SK-N-DZ (cell line): ENCODE results near the gene NSMF.
"Not testable (repeated sequence)": the region's sequence is repeated elsewhere in the genome, so short reads cannot be mapped to it uniquely, and the experiment has no call there.

Experiments used
- DNase-seq: peaks from one replicate; pipeline ENCODE4 v3.0.0-alpha.2; 2015; ENCODE audit warnings: low spot score

Gene NSMF

DNA sequence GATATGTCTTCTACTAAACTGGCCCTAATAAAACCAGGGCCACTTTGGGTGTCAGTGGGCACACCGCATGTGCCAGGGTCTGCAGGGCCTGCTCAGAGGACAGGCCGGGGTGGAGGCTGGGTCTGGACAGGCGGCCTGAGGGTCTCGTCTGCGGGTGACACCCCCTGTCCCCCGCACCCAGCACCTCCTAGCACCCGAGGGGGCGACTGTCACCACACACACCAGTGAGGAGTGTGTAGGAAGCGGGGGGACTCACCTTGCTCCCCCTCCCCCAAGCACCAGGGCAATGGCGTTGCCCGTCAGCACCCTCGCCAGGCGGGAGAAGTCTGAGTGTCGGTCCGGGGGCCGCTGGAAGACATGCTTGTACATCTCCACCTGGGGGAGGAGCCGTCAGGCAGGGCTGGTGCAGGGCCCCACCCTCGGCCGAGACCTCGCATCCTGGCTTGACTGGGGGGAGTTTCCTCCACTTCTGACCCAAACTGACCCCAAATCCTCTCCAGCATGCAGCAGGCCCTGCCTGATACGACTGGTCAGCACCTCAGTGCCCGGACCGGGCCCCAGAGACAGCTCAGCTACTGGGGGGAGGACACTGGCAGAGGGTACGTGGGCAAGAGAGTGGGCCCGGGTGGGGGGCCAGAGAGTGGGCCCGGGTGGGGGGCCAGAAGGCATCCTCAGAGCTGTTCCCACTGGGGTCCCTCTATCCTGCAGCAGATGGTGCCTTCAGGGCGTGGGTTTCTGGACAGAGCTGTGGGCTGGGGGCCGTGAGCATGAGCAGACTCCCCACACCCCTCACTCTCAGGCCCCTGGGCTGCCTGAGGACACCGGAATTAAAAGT is 18.9 kb upstream of the NSMF start:
- no peak for DNase-seq

DNA sequence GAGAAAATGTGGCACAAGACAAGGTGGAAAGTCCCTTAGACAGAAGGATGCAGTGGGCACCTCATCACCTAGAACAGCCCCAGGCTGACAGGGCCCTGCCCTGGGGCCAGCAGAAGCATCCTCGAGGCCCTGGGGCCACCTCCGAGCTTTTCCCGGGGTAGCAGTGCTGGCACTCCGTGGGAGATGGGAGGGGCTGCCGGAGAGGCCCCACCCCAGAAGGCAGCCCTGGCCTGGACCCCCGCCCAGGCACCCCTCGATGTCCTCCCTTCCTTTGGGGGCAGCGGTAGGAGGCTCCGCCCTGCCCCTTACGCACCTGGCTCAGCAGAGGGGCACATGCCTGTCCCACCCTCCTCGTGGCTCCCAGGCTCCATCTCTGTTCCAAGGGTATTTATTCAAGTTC is 17.7 kb upstream of the NSMF start:
- DNase-seq = no peak

DNA sequence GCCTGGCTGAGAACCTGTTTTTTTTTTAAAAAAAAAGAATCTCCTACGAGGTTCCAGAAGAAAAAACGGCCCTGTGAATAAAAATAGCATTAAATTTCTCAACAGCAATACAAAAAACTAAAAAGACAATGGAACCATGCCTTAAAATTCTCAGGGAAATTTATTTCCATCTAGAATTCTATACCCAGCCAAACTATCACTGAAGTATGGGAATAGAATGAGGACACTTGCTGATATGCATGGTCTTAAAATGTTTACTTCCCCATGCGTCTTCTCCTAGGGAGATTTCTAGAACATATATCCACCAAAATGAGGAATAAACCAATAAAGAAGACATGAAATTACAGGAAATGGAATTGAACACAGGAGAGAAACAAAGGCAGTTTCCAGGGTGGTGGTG is 16.5 kb upstream of the NSMF start:
- no peak for DNase-seq

DNA sequence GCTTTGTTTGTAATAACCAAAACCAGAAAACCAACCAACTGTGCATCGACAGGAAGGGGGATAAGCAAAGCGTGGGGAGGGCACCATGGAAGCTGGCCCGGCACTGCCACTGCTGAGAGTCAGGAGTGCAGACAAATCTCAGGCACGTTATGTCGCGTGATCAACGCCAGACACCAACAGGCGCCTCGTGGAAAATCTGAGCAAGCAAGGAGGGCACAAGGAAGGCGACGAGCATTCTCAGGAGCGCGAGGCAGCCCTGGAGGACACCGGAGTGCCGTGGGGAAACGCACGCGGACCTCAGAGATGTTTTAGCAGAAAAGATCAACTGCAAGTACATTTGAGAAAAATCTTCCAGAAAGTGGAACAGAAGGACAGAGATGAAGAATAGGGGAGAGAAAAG is 15.1 kb upstream of the NSMF start:
- no peak for DNase-seq

DNA sequence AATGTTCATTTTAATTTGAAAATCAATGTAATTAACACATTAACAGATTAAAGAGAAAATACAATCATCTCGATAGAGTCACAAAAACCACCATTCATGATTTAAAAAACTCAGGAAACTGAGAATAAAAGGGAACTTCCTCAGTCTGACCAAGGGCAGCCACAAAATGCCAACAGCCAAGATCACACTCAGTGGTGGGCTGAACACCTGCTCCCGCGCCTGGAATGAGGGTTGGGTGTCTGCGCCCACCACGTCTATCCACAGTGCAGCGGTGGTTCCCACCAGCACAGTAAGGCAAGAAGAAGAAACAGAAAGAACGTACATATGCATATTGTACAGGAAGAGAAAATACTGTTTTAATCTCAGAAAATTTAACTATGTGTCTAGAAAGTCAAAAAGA is 11.7 kb upstream of the NSMF start:
- no peak for DNase-seq

DNA sequence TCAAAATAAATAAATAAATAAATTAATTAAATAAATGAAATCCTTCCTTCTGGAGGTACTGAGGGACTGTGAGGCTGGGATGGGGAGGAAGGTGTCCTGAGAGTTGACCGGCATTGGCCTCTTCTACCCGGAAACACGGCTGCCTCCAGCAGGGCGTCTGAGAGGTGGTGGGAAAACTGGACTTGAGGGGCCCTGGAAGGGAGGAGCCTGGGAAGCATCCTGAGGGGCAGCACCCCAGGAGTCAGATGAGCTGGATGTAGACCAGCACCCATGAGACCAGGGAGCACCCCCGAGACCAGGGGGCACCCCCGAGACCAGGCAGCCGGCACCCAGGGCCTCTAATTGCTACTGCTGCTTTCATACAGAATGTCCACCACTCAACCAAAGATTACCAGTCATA is 8.8 kb upstream of the NSMF start:
- no peak for DNase-seq

DNA sequence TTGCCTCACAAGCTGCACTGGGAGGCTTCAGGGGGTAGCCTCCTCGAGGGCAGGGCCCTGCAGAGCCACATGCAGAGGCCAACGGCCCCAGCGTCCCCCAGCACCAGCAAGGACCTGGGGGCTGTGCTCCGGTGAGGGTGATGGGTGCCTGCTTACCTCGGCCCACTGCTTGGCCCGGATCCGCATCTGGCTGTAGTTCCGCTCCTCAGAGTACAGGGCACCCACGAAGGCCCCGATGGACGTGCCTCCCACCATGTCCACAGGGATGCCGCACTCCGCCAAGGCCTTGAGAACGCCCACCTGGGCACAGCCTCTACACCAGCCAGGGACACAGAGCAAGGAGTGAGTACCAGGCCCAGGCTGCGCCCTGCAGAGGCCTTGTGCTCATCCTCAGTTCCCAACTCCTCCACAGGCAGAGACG is 8.0 kb upstream of the NSMF start:
- DNase-seq = no peak

DNA sequence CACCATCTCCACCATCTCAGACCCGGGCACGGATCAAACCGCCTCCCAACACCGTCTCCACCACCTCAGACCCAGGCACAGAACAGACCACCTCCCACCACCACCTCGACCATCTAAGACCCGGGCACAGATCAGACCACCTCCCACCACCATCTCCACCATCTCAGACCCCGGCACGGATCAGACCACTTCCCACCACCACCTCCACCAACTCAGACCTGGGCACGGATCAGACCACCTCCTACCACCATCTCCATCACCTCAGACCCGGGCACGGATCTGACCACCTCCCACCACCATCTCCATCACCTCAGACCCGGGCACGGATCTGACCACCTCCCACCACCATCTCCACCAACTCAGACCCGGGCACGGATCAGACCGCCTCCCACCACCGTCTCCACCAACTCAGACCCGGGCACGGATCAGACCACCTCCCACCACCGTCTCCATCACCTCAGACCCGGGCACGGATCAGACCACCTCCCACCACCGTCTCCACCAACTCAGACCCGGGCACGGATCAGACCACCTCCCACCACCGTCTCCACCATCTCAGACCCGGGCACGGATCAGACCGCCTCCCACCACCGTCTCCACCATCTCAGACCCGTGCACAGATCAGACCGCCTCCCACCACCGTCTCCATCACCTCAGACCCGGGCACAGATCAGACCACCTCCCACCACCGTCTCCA is 7.4 kb upstream of the NSMF start:
- DNase-seq = not testable (repeated sequence)

DNA sequence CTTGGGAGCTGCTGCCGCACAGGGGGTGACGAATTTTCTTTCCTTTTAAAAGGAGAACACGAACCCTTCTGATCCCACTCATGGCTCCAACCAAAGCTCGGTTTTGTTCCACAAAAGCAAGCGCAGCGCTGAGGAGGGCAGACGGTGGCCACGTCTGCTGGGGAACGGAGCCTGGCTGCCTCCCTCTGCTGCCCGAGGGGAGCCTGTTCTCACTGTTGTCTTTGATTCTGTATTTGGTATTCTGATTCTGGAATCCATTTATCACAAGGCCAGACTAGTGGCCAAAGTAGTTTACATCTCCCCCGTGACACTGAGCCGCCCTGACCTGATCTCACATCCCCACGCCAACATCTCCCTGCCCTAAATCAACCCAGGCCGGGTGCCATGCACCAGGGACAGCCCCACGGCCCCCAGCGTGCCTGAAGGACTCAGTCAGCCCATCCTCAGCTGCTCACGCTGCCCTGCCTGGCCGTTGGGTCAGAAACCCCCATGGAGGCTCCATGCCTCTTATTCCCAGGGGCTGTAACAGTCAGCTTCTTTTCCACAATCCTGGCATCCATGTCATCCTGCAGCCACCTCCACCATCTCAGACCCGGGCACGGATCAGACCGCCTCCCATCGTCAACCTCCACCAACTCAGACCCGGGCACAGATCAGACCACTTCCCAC is 6.7 kb upstream of the NSMF start:
- DNase-seq = no peak

DNA sequence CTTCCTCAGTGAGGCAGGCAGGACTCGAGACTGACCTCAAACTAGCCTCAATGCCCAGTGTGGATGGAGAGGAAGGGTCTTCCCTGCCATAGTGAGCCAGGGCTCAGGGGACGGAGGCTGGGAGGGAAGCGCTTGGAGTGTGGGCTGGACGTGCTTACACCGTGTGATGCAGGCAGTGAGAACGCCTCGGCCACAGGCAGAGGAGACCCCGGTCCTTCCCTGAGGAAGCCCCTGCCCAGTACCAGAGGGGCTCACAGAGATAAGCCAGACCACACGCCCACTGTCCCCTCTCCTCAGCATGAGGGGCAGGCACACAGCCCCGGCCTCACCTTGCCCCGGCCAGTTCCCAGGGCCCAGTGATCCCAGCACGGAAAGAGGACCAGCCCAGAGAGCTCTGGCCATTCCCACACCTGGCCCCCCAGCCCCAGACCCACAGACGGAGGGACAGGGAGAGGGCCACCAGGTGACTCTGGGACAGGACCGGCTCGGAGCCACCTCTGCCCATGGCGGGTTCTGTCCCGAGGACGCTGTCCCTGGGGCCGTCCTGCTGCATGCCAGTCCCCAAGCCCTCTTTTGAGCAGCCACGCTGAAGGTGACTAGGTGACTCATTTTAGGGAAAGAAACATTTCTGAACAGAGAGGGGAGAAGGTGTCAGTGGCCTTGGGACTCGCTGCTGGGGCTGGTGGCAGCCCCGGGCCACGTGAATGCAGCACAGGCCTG is 6.0 kb upstream of the NSMF start:
- DNase-seq = no peak

DNA sequence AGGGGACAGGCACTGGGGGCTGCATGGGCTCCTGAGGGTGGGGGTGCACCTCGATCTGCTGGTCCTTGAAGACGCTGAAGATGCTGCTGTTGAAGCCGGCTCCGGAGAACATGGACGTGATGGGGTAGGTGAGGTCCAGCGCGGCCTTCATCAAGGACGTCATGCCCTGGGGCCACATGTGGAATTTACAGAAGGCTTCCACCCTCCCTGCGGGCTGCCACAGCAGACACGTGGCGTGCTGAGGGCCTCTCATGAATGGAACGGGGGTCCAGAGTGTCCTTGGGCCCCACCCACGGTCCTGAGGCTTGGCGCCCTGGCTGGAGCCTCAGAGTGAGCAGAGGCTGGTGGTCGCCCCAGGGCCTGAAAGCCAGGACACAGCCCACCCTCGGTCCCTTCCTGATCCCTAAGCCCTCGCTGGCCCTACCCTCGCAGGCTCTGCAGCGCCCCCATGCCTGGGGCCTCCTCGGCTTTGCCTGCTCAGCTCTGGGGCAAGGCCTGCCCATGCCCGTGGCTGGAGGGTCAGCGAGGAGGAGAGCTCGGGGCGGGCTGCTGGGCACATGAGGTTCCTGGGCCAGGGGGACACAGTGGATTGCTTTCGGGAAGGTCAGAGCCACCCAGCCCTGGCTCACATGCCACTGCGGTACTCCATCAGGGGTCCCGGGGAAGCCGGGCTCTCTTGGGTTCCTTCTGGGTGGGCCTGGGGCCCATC is 5.3 kb upstream of the NSMF start:
- DNase-seq = no peak

DNA sequence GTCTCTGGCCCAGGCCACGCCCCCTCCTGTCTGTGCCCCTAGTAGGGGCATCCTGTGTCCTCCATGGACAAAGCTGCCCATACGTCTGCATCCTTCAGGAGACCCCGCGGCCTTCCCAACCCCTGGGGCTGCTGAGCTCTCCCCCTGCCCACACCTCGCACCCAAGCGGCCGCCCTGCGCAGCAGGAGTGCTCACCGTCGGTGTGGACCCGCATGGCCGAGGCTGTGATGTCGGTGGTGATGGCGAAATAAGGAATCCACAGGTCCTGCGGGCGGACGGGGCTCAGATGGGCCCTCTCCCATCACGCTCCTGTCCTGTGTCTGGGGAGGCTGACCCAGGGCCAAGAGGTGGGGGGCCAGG is 4.8 kb upstream of the NSMF start:
- DNase-seq = no peak

DNA sequence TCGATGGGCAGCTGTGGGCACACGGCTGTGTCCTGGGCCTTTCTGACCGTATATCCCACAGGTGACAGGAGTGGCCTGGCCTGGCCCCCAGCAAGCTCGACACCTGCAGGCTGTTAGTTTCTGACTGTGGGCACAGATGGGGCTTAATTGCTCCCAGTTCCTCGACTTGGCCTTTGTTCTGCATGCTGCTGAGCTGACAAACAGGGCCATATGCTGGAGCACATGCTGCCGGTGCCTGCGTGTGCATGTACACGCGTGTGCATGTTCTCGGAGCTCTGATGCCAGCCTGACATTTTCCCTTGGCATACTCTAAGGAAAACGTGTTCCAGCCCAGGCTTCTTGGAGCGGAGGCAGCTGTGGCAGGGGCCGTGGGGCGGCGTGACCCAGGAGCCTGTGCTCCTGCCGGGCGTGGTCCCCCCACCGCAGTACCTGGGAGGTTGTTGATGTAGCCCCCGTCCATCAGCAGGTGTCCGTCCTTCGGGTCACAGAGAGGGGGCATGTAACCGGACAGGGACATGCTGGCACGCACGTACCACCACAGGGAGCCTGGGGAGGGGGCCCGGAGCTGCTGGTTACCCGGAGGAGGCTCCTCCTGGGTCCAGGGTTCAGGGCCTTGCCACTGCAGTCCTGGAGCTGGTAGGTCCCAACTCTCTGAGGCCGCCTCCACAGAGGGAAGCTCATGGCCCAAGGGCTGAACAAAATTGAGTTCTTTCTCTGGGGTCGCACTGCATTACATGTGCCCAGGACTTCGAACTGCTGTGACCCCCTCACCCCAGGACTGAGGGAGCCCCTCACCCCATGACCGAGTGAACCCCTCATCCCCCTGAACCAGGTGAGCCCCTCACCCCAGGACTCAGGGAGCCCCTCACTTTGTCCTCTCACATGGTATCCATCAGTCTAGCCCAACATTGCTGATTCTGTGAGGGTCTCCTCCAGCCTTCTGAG is 4.1 kb upstream of the NSMF start:
- DNase-seq = no peak

DNA sequence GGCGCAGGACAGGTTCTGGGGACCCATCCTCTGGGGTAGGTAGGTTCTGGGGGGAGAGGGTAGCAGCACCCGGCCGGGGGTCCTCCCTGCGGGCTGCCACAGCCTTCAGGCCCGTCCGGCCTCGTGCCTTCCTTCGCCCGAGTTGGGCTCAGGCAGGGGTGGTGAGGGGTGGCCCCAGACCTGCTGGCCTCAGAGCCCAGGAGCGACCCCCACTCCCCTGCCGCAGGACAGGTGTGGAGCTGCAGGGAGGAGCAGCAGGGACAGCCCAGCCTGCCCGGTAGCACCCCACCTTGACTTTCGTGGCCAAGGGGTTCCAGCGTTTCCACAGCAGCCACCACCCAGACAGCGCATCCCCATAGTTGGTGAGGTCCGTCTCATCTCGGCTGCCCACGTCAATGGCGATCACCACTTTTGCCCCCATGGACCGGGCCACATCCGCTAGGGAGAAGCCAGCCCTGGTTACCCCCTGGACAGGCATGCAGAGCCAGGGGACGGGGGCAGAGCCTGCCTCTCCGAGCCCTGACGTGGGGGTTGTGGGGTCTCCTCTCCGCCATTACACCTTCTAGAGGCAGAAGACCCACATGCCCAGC is 3.4 kb upstream of the NSMF start:
- no peak for DNase-seq

DNA sequence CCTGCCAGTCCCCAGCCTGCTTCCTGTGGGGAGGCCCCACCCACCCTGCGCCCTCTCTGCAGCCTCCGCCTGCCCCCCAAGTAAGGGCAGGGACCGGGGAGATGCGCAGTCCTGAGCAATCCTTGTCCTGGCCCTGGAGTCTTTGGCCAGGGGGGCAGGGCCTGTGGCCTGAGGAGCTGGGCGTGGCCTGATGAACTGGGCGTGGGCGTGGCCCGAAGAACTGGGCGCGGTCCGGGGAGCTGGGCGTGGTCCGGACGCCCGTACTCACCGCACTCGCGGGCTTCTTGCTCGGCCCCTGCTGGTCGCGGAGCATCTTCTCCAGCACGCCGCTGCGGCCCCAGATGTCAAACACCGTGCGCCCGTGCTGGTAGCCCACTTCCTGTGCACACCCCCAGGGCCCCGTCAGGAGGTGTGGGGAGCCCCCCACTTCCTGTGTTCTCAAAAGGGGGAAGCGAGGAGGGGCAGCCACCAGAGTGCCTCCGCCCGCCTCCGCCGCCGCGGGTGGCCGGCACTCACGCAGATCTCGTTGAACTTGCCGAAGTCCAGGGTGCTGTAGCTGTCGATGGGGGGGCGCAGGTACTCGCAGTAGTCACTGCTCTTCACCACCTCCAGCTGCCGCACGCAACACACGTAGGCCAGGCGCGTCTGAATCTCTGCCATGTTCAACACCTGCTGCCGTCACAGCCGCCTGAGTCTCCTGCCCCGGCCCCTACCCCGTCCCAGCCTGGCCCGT is 2.7 kb upstream of the NSMF start:
- DNase-seq = no peak

DNA sequence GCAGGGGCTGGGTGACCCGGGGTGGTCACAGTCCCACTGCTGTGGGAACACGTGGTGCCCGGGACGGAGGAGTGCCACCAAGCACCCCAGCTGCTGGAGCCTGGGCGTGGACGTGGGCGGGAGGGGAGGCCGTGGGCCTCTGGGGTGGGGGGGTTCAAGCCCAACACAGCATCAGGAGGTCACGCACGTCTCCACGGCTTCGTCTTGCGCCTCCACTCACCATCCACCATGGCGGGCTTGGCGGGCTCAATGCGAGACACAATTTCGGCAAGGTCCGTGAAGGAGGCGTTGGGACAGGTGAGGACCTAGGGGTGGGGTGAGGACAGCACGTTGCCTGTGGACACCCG is 2.2 kb upstream of the NSMF start:
- DNase-seq = no peak

DNA sequence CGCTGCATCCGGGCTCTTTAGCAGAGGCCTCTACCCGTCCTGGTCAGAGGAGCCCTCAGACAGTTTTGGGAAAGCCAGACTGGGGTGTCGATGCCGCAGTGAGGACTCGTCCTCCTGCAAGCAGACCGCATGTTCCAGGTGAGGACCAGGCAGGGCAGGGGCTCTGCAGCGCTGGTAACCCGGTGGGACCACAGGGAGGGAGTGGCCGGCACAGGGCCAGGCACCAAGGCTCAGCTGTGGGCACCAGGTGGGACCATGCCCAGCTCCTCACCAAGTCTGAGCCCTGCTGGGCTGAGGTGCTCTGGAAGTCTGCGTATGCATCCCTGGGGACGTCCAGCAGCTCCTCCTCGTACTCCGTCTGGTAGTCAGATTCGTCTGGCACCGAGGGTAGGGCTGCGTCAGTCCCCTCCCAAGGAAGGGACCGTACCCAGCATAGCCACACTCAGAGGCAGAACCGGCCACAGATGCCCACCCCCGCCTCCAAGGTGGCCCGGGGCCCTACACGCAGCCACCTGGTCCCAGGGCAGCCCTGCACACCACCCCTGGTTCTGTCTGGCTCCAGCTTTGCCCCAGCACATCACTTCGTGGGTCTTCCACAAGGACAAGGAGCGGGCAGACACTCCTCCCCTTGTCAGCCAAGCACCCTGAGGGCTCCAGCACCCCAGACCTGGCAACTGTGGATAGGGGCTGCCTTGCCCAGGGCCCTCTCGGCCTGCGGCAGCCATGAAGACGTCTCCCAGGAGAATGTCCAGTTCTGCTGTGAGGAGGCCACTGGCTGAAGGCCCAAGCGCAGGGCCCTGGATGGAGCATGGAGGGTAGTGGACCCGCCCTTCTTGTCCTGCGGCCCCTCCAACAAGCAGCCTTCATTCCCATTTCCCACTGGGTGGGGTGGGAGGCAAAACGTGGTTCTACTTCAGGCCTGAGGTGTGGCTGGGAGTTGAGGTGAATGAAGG is 1.5 kb upstream of the NSMF start:
- no peak for DNase-seq
